Fibroblast of mammary gland (primary cell): Measurements from ENCODE around the gene PBX1.

Experiments
- DNase-seq: peaks from one replicate; pipeline ENCODE4 v3.0.0-alpha.2; 2010; ENCODE audit warnings: low read depth
- H3K4me3 ChIP-seq: 2 replicates; pipeline ENCODE4 v1.5.1; 2011; ENCODE audit warnings: low read depth, mild to moderate bottlenecking, low read length, moderate library complexity; ENCODE audit not compliant: control insufficient read depth
- CTCF ChIP-seq: conservative IDR thresholded peaks from 2 replicates; pipeline ENCODE4 v1.5.1; 2011; ENCODE audit warnings: low read depth, low read length, inconsistent platforms; ENCODE audit not compliant: control insufficient read depth, insufficient read depth

The PBX1 gene

DNA sequence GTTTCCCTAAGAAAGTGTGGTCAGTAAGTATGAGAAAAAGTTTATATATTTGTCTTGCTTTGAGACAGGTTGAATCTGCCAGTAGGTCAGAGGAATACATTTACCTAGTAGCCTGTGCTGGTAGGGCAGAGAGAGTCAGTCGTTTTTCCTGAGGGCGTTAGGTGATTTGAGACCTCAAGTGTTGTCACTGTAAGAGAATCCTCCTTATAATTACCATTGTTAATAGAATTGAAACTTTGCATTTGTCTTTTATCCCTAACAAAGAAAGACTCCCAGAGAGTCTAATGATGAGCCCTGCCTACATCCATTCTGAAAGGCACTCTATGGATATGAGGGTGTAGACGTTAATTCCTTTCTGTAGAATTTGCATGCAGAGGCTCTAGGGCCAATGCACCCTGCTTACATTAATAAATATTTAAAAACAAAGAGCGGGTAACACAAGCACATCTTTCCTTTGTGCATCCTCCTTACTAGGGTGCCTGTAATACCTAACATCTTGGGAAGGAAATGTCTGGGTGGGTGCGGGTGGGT, 16.4 kb downstream of the PBX1 start:
- no peak for DNase-seq
- no peak for TF ChIP-seq CTCF
- no peak overlapping the region for H3K4me3 ChIP-seq

GRCh38 chr1:164576291-164577271, 17.6 kb downstream of the PBX1 start:
- peak overlapping the region; percentile 23 for H3K4me3 ChIP-seq
- DNase-seq = peak; percentile 89
- no peak for TF ChIP-seq CTCF

DNA sequence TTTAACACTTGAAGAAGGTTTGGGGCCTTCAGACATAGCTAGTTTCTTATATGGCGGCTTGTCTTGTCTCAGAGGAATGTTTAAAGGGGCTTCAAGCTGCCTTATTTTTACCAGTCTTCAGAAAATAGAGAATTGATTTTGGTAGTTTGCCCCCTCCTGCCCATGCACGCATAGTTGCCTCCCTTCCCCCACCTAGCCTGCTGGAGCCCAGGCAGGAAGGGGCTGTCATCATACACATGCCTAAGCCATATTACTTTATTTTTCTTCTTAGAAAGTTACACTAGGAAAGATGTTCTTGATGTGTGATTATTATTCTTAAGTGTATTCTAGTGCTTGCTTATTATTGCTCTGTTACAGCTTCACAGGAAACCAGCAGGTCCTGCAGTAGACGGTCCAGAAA, 18.3 kb downstream of the PBX1 start:
- H3K4me3 ChIP-seq = no peak overlapping the region
- no peak for DNase-seq
- TF ChIP-seq CTCF = no peak

- no peak for TF ChIP-seq CTCF
- no peak overlapping the region for H3K4me3 ChIP-seq
- no peak for DNase-seq
Measured at GRCh38 chr1:164578479-164579200, 19.7 kb downstream of the PBX1 start.

- TF ChIP-seq CTCF = no peak
- no peak overlapping the region for H3K4me3 ChIP-seq
- no peak for DNase-seq
Measured at GRCh38 chr1:164579381-164579780, 20.4 kb downstream of the PBX1 start.

GRCh38 chr1:164581762-164582161, 22.8 kb downstream of the PBX1 start:
- no peak for TF ChIP-seq CTCF
- DNase-seq = no peak
- no peak overlapping the region for H3K4me3 ChIP-seq
